HepG2 (cell line): ENCODE measurements around the gene HDGFL2. TPM values are rescaled to one million over a fixed set of nuclear protein-coding genes. Genes with fewer than 3 reads are reported as not detected.

Experiments used
- ATAC-seq: fragments of 200-7000 bp; cut with Tn5 transposase; 3 replicates; pipeline ENCODE4 v1.9.1; 2020; ENCODE audit warnings: mild to moderate bottlenecking, moderate library complexity
- BruUV-seq: library from RNA; stranded (reverse); fragments of 400-500 nt; replicated peaks from 2 replicates; lab custom pipeline; 2021; lab: Mats Ljungman, UMichigan
- CTCF ChIA-PET: fragments of 300-600 bp; formaldehyde crosslinking; extraction: SDS; loops from one replicate; lab custom pipeline; 2021; ENCODE audit warnings: low total read pairs, inconsistent platforms, low intra/inter-chr PET ratio; lab: Yijun Ruan, JAX
- POLR2A ChIA-PET: fragments of 350-600 bp; sonication (Branson Sonifier 250); formaldehyde crosslinking; loops from one replicate; lab custom pipeline; 2020; ENCODE audit warnings: antibody characterized with exemption, inconsistent platforms; lab: Yijun Ruan, JAX
- DNase-seq: peaks from one replicate; pipeline ENCODE4 v3.0.0-alpha.2; 2015; ENCODE audit warnings: low spot score
- FAIRE-seq: peaks from 3 replicates; lab custom pipeline; 2011; peaks lifted over from hg19 to GRCh38; lab: Jason Lieb, UNC
- H2AFZ ChIP-seq: one replicate; pipeline ENCODE4 v1.6.1; 2011; ENCODE audit warnings: low read length, inconsistent platforms
- H3K27ac ChIP-seq: fragments of 300-600 bp; 3 replicates; pipeline ENCODE4 v1.8.0; 2011; ENCODE audit warnings: mixed run types, mild to moderate bottlenecking, mixed read lengths, low read length, inconsistent platforms; ENCODE audit not compliant: insufficient read depth; ENCODE audit errors: extremely low read length
- H3K27me3 ChIP-seq, 2 experiments: fragments of 200-600 bp in 1 of 2; 2 replicates in 1 of 2; 3 replicates in 1 of 2; pipeline versions ENCODE4 v1.6.0 to v1.8.0; 2011; ENCODE audit warnings: low read length in 2 of 2, mild to moderate bottlenecking in 2 of 2, moderate library complexity in 2 of 2, inconsistent platforms in 1 of 2; ENCODE audit not compliant: insufficient read depth in 2 of 2, control insufficient read depth in 1 of 2
- H3K36me3 ChIP-seq, 2 experiments: fragments of 200-600 bp in 1 of 2; replicated peaks in 1 of 2; 2 replicates in 1 of 2; 3 replicates in 1 of 2; pipeline versions ENCODE4 v1.5.1 to v1.8.0; 2011; ENCODE audit warnings: low read length in 2 of 2, inconsistent platforms in 1 of 2; ENCODE audit not compliant: insufficient read depth in 2 of 2, control insufficient read depth in 1 of 2
- H3K4me1 ChIP-seq: 2 replicates; pipeline ENCODE4 v1.5.1; 2012; ENCODE audit warnings: low read length, inconsistent platforms; ENCODE audit not compliant: insufficient read depth
- H3K4me2 ChIP-seq: 2 replicates; pipeline ENCODE4 v1.6.0; 2011; ENCODE audit warnings: low read depth, low read length, inconsistent platforms
- H3K4me3 ChIP-seq, 3 experiments: fragments of 200-600 bp in 1 of 3; sonication (generic), shearing (Covaris generic) in 1 of 3; replicated peaks in 1 of 3; 2 replicates each; pipeline ENCODE4 v1.5.1; 2011 to 2016; ENCODE audit warnings: low read length in 3 of 3, inconsistent platforms in 2 of 3, low read depth in 2 of 3, mild to moderate bottlenecking in 2 of 3, control low read depth in 1 of 3, mixed read lengths in 1 of 3; ENCODE audit not compliant: insufficient read depth in 1 of 3
- H3K79me2 ChIP-seq: one replicate; pipeline ENCODE4 v1.6.1; 2011; ENCODE audit warnings: low read length, inconsistent platforms; ENCODE audit not compliant: insufficient read depth
- H3K9ac ChIP-seq: 2 replicates; pipeline ENCODE4 v1.6.0; 2011; ENCODE audit warnings: mild to moderate bottlenecking, low read depth, low read length, inconsistent platforms; ENCODE audit not compliant: insufficient read depth
- H3K9me3 ChIP-seq: 2 replicates; pipeline ENCODE4 v1.5.1; 2012; ENCODE audit warnings: mild to moderate bottlenecking, low read length
- H4K20me1 ChIP-seq: 2 replicates; pipeline ENCODE4 v1.6.0; 2011; ENCODE audit warnings: inconsistent platforms, mild to moderate bottlenecking, low read length, moderate library complexity; ENCODE audit not compliant: insufficient read depth
- CCAR2 ChIP-seq: fragments of 200-400 bp; formaldehyde crosslinking; optimal IDR thresholded peaks from 2 replicates; pipeline ENCODE3; 2018; ENCODE audit warnings: low read depth, mild to moderate bottlenecking, low read length, moderate library complexity
- ETV6 ChIP-seq: sonication (generic); formaldehyde crosslinking; conservative IDR thresholded peaks from 2 replicates; pipeline ENCODE4 v1.4.0; 2020; ENCODE audit warnings: missing genetic modification reagents
- FOSL2 ChIP-seq: sonication (generic); formaldehyde crosslinking; IDR thresholded peaks from 2 replicates; pipeline ENCODE4 v1.4.0; 2020; ENCODE audit warnings: missing genetic modification reagents
- HCFC1 ChIP-seq: fragments of 150-350 bp; IDR thresholded peaks from 2 replicates; pipeline ENCODE4 v1.6.1; 2014; ENCODE audit warnings: low read depth, low read length
- HNF4A ChIP-seq: sonication (generic); formaldehyde crosslinking; IDR thresholded peaks from 2 replicates; pipeline ENCODE4 v1.4.0; 2020; ENCODE audit warnings: missing genetic modification reagents
- NAIF1 ChIP-seq: sonication (generic); formaldehyde crosslinking; IDR thresholded peaks from 2 replicates; pipeline ENCODE4 v1.5.0; 2020; ENCODE audit warnings: mild to moderate bottlenecking, missing genetic modification reagents, borderline replicate concordance
- NR2F6 ChIP-seq, 2 experiments: IDR thresholded peaks; 2 replicates each; pipeline ENCODE4 v1.6.1; 2016; ENCODE audit warnings: antibody characterized with exemption in 1 of 2, mild to moderate bottlenecking in 1 of 2
- PRPF4 ChIP-seq: fragments of 200-400 bp; formaldehyde crosslinking; IDR thresholded peaks from 2 replicates; pipeline ENCODE4 v1.6.1; 2016; ENCODE audit warnings: low read length, low read depth; ENCODE audit not compliant: poor library complexity, severe bottlenecking
- TFAP4 ChIP-seq: sonication (generic); IDR thresholded peaks from 2 replicates; pipeline ENCODE4 v1.6.1; 2016; ENCODE audit warnings: low read depth, borderline replicate concordance
- ZFP1 ChIP-seq: IDR thresholded peaks from 2 replicates; pipeline ENCODE4 v1.6.1; 2016
- ZMYM3 ChIP-seq: sonication (generic); formaldehyde crosslinking; IDR thresholded peaks from 2 replicates; pipeline ENCODE4 v1.5.1; 2020; ENCODE audit warnings: mild to moderate bottlenecking, missing genetic modification reagents
- ZNF10 ChIP-seq: sonication (generic); formaldehyde crosslinking; IDR thresholded peaks from 2 replicates; pipeline ENCODE4 v1.4.0; 2020; ENCODE audit warnings: mild to moderate bottlenecking, low read depth, missing genetic modification reagents, borderline replicate concordance
- ZNF121 ChIP-seq: sonication (generic); formaldehyde crosslinking; IDR thresholded peaks from 2 replicates; pipeline ENCODE4 v1.5.0; 2020; ENCODE audit warnings: mild to moderate bottlenecking, missing genetic modification reagents
- ZNF232 ChIP-seq: sonication (generic); formaldehyde crosslinking; IDR thresholded peaks from 2 replicates; pipeline ENCODE4 v1.4.0; 2020; ENCODE audit warnings: missing genetic modification reagents, borderline replicate concordance
- ZNF317 ChIP-seq: sonication (generic); formaldehyde crosslinking; IDR thresholded peaks from 2 replicates; pipeline ENCODE4 v1.5.0; 2020; ENCODE audit warnings: mild to moderate bottlenecking, missing genetic modification reagents
- ZNF382 ChIP-seq: sonication (generic); formaldehyde crosslinking; IDR thresholded peaks from 2 replicates; pipeline ENCODE4 v1.5.0; 2020; ENCODE audit warnings: missing genetic modification reagents, mild to moderate bottlenecking, borderline replicate concordance
- ZNF720 ChIP-seq: sonication (generic); formaldehyde crosslinking; IDR thresholded peaks from 2 replicates; pipeline ENCODE4 v1.4.0; 2020; ENCODE audit warnings: missing genetic modification reagents
- ZNF770 ChIP-seq: sonication (generic); formaldehyde crosslinking; IDR thresholded peaks from 2 replicates; pipeline ENCODE4 v1.5.0; 2020; ENCODE audit warnings: mild to moderate bottlenecking, missing genetic modification reagents
- WGBS: methylation state at CpG from one replicate; pipeline ENCODE4 v1.1.6; 2017; ENCODE audit warnings: low lambda C conversion rate; 5-methylcytosine and 5-hydroxymethylcytosine counted together
- in situ Hi-C: cut with HindIII; loops from 2 replicates; pipeline ENCODE4 v1.10.0; 2017; ENCODE audit warnings: low pct_unique_long_range_greater_than_20kb; ENCODE audit not compliant: extremely low pct_ligation_motif_present
- intact Hi-C: fragments of 100-400 bp; cut with micrococcal nuclease; formaldehyde crosslinking; loops from one replicate; pipeline ENCODE4 v1.10.0; 2022; ENCODE audit not compliant: unreplicated experiment
- polyA plus RNA-seq, 8 experiments: library from polyadenylated mRNA; depleted of rRNA in 3 of 8; stranded (reverse) in 7 of 8; unstranded in 1 of 8; fragments of >200 nt; fragmentation: Illumina TruSeq in 4 of 8; extraction: Trizol in 4 of 8; gene quantifications; 2 replicates each; pipeline versions ENCODE4 v1.2.1 to v1.2.3, GENCODE V29; 2011 to 2016; ENCODE audit warnings: low read depth in 4 of 8, missing spikeins in 1 of 8, mixed read lengths in 1 of 8; ENCODE audit not compliant: insufficient read depth in 1 of 8
- total RNA-seq, 5 experiments: library from RNA; depleted of rRNA; stranded (reverse); fragments of >200 nt; fragmentation: Illumina TruSeq; extraction: Trizol; gene quantifications; 2 replicates each; pipeline ENCODE4 v1.2.3, GENCODE V29; 2016; ENCODE audit warnings: low read depth in 1 of 5
- TF ChIP-seq, protein P1 (sequence below): sonication (generic); formaldehyde crosslinking; IDR thresholded peaks from 2 replicates; pipeline ENCODE4 v1.4.0; 2020; ENCODE audit warnings: missing genetic modification reagents, mild to moderate bottlenecking, borderline replicate concordance

Gene HDGFL2
- total and polyA plus RNA-seq, 2 of the 13 experiments (the other 11 are each of a cell fraction or from before 2014, with no cell fraction given), result 20.0 to 51.1 TPM

DNA sequence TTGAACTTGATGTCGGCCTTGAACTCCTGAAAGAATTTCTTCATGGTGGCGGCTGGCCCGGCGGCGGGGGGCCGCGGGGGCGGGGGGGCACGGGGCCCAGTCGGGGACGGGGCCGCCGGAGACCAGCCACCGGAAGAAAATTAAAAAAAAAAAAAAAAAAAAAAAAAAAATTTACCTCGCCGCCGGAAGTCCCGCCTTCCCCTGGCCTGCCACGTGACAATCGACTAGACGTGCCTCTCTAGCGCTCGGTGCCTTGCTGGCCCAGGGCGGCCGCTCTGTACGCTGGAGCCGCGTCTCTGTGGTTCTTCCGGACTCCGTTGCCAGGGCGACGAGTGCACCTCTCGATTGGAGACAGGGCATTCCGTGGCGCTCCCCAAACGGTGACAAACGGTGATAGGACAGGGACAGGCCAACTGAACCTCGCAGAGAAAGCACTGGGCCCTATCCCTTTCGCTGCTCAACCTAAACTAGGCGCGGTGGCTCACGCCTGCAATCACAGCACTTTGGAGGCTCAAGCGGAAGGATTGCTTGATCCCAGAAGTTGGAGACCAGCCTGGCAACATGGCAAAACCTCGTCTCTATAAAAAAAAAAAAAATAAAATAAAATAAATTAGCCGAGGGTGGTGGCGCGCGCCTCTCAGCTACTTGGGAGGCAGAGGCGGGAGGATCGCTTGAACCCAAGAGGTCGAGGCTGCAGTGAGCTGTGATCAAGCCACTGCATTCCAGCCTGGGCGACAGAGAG is 14.3 kb upstream of the HDGFL2 start, which contains the start of gene UBXN6 (continued):
- no peak for TF ChIP-seq CCAR2
- no peak for TF ChIP-seq ZNF10 (CRISPR knock-in tag)
- peak; percentile 12; the same call in 1 of the 2 replicates for TF ChIP-seq TFAP4
- peak; percentile 51; the same call in 1 of the 2 replicates for TF ChIP-seq FOSL2 (CRISPR knock-in tag)
- TF ChIP-seq, all 625 proteins: peak for 178

DNA sequence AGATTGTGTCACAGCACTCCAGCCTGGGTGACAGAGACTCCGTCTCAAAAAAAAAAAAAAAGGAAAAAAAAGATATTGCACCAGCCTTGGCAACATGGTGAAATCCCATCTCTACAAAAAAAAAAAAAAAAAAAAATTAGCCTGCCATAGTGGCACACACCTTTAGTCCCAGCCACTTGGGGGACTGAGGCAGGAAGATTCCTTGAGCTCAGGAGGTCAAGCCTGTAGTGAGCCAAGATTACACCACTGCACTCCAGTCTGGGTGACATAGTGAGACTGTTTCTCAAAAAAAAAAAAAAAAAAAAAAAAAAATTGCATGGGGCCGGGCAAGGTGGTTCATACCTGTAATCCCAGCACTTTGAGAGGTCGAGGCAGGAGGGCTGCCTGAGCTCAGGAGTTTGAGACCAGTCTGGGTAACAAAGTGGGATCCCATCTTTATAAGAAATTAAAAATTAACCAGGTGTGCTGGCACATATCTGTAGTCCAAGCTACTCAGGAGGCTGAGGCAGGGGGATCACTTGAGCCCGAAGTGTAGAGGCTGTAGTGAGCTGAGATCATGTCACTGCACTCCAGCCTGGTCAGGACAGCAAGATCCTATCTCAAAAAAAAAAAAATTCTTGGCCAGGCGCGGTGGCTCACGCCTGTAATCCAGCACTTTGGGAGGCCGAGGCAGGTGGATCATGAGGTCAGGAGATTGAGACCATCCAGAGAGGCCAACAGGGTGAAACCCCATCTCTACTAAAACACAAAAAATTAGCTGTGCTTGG is 7.1 kb upstream of the HDGFL2 start:
- intact Hi-C loops, result no loop called here
- no TSS peak for BruUV-seq
- ATAC-seq, result no peak
- no peak for TF ChIP-seq HNF4A (CRISPR knock-in tag)
- TF ChIP-seq ZNF121 (CRISPR knock-in tag), result peak; percentile 91
- TF ChIP-seq ZMYM3 (CRISPR knock-in tag), result peak; percentile 44; the same call in 1 of the 2 replicates
- peak; percentile 72 for TF ChIP-seq ZNF770
- TF ChIP-seq ETV6, result no peak
- TF ChIP-seq, protein P1, sequence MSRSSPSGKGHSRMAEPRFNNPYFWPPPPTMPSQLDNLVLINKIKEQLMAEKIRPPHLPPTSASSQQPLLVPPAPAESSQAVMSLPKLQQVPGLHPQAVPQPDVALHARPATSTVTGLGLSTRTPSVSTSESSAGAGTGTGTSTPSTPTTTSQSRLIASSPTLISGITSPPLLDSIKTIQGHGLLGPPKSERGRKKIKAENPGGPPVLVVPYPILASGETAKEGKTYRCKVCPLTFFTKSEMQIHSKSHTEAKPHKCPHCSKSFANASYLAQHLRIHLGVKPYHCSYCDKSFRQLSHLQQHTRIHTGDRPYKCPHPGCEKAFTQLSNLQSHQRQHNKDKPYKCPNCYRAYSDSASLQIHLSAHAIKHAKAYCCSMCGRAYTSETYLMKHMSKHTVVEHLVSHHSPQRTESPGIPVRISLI (CRISPR knock-in tag), result 0 out of 2 replicates have a peak, but pooled peaks have one; percentile 10
- no peak for TF ChIP-seq NR2F6 (IDR thresholded peaks at IDR 0.05)
- no peak for TF ChIP-seq NR2F6 (CRISPR knock-in tag; IDR thresholded peaks at IDR 0.05)
- no peak for TF ChIP-seq ZNF317 (CRISPR knock-in tag)
- TF ChIP-seq NAIF1 (CRISPR knock-in tag), result no peak
- TF ChIP-seq ZFP1 (CRISPR knock-in tag), result no peak
- TF ChIP-seq PRPF4, result no peak
- TF ChIP-seq ZNF382 (CRISPR knock-in tag), result no peak
- no peak for TF ChIP-seq HCFC1
- TF ChIP-seq ZNF720 (CRISPR knock-in tag), result no peak
- no peak for TF ChIP-seq ZNF232 (CRISPR knock-in tag)

More for the DNA sequence above, 7.1 kb upstream of the HDGFL2 start:
- Histone ChIP-seq H3K27ac (no peak overlapping the region), H3K4me3 (no peak overlapping the region), H2AFZ (no peak overlapping the region), H3K9me3 (no peaks in the 10 kb centered on the region), H4K20me1 (no peaks in the 10 kb centered on the region), H3K4me2 (0 out of 2 replicates have a peak overlapping the region, but pooled peaks have one; percentile 27), H3K4me1 (peaks cover 23% of the 10 kb centered on the region), H3K36me3 (no peaks in the 10 kb centered on the region), H3K27me3 (no peaks in the 10 kb centered on the region), H3K79me2 (no peaks in the 10 kb centered on the region), H3K9ac (no peak overlapping the region)
- in situ Hi-C loops, result no loop called here
- FAIRE-seq (no peak), DNase-seq (no peak)
- ChIA-PET CTCF (no interaction called here), POLR2A (no interaction called here)
- 32% methylated on average over 8 of the region's 8 CpGs for WGBS
